Subcutaneous abdominal adipose tissue (tissue), 5 donors: Measurements from ENCODE around the gene CCSER1.

Experiments
- H3K27ac ChIP-seq: one replicate; pipeline ENCODE4 v1.7.0; 2013; ENCODE audit warnings: low read depth, mild to moderate bottlenecking, inconsistent platforms, low read length, moderate library complexity
- H3K27me3 ChIP-seq, 5 donors: one replicate each; pipeline ENCODE4 v1.7.0; 2013; ENCODE audit warnings: low read length in 5 of 5, inconsistent platforms in 1 of 5; ENCODE audit not compliant: control insufficient read depth in 5 of 5, insufficient read depth in 4 of 5
- H3K36me3 ChIP-seq, 5 donors: one replicate each; pipeline ENCODE4 v1.7.0; 2013; ENCODE audit warnings: low read length in 5 of 5; ENCODE audit not compliant: control insufficient read depth in 5 of 5, insufficient read depth in 5 of 5
- H3K4me1 ChIP-seq, 5 donors: one replicate each; pipeline ENCODE4 v1.7.0; 2013; ENCODE audit warnings: low read length in 5 of 5, mild to moderate bottlenecking in 3 of 5, moderate library complexity in 1 of 5; ENCODE audit not compliant: control insufficient read depth in 5 of 5, insufficient read depth in 5 of 5
- H3K4me3 ChIP-seq, 5 donors: one replicate each; pipeline ENCODE4 v1.7.0; 2013; ENCODE audit warnings: low read length in 5 of 5, low read depth in 1 of 5
- H3K9ac ChIP-seq, 5 donors: one replicate each; pipeline ENCODE4 v1.7.0; 2013; ENCODE audit warnings: low read length in 5 of 5, mild to moderate bottlenecking in 4 of 5, moderate library complexity in 3 of 5
- H3K9me3 ChIP-seq, 5 donors: one replicate each; pipeline ENCODE4 v1.7.0; 2013; ENCODE audit warnings: low read length in 5 of 5; ENCODE audit not compliant: control insufficient read depth in 5 of 5
- donor health status: healthy.
- donor health status: healthy.
- donor health status: healthy.
- donor health status: healthy.
- donor health status: healthy.

CCSER1 gene

GRCh38 chr4:90586799-90587198, 459.6 kb downstream of the CCSER1 start:
- H3K9me3 ChIP-seq, result peaks cover 0 to 3% (median 0%) of the 10 kb centered on the region in 5 donors
- H3K27ac ChIP-seq, result no peak overlapping the region
- no peaks in the 10 kb centered on the region for H3K36me3 ChIP-seq
- H3K27me3 ChIP-seq, result no peaks in the 10 kb centered on the region
- H3K4me1 ChIP-seq, result no peaks in the 10 kb centered on the region
- no peak overlapping the region for H3K9ac ChIP-seq
- H3K4me3 ChIP-seq, result no peak overlapping the region

- Histone ChIP-seq H3K9ac (no peak overlapping the region), H3K27ac (no peak overlapping the region), H3K27me3 (no peaks in the 10 kb centered on the region), H3K36me3 (no peaks in the 10 kb centered on the region), H3K4me1 (no peaks in the 10 kb centered on the region), H3K9me3 (peaks cover 0 to 5% (median 0%) of the 10 kb centered on the region in 5 donors), H3K4me3 (no peak overlapping the region)
These were observed 470.7 kb downstream of the CCSER1 start for GRCh38 chr4:90597927-90598326.

GRCh38 chr4:90598741-90599140, 471.5 kb downstream of the CCSER1 start:
- Histone ChIP-seq H3K9me3 (peaks cover 0 to 5% (median 0%) of the 10 kb centered on the region in 5 donors), H3K36me3 (no peaks in the 10 kb centered on the region), H3K9ac (no peak overlapping the region), H3K4me1 (no peaks in the 10 kb centered on the region), H3K27ac (no peak overlapping the region), H3K27me3 (no peaks in the 10 kb centered on the region), H3K4me3 (no peak overlapping the region)

GRCh38 chr4:90602726-90603125, 475.5 kb downstream of the CCSER1 start:
- Histone ChIP-seq H3K27me3 (no peaks in the 10 kb centered on the region), H3K9ac (no peak overlapping the region), H3K4me3 (no peak overlapping the region), H3K4me1 (no peaks in the 10 kb centered on the region), H3K36me3 (no peaks in the 10 kb centered on the region), H3K27ac (no peak overlapping the region), H3K9me3 (peaks cover 0 to 5% (median 0%) of the 10 kb centered on the region in 5 donors)

- Histone ChIP-seq H3K27me3 (no peaks in the 10 kb centered on the region), H3K36me3 (no peaks in the 10 kb centered on the region), H3K4me1 (no peaks in the 10 kb centered on the region), H3K9ac (no peak overlapping the region), H3K4me3 (no peak overlapping the region), H3K9me3 (peaks cover 0 to 5% (median 0%) of the 10 kb centered on the region in 5 donors), H3K27ac (no peak overlapping the region)
These were observed 476.3 kb downstream of the CCSER1 start for GRCh38 chr4:90603540-90603939.

- Histone ChIP-seq H3K27ac (no peak overlapping the region), H3K9me3 (no peaks in the 10 kb centered on the region), H3K4me1 (no peaks in the 10 kb centered on the region), H3K36me3 (no peaks in the 10 kb centered on the region), H3K4me3 (no peak overlapping the region), H3K27me3 (no peaks in the 10 kb centered on the region), H3K9ac (no peak overlapping the region)
These were observed 479.6 kb downstream of the CCSER1 start for GRCh38 chr4:90606781-90607180.

GRCh38 chr4:90614371-90614770, 487.2 kb downstream of the CCSER1 start:
- Histone ChIP-seq H3K4me1 (peaks cover 0 to 2% (median 0%) of the 10 kb centered on the region in 5 donors), H3K4me3 (no peak overlapping the region), H3K27me3 (no peaks in the 10 kb centered on the region), H3K27ac (no peak overlapping the region), H3K9ac (no peak overlapping the region), H3K9me3 (no peaks in the 10 kb centered on the region), H3K36me3 (no peaks in the 10 kb centered on the region)

GRCh38 chr4:90621080-90621479, 493.9 kb downstream of the CCSER1 start:
- no peaks in the 10 kb centered on the region for H3K36me3 ChIP-seq
- no peak overlapping the region for H3K9ac ChIP-seq
- H3K27me3 ChIP-seq, result no peaks in the 10 kb centered on the region
- no peak overlapping the region for H3K4me3 ChIP-seq
- no peak overlapping the region for H3K27ac ChIP-seq
- no peaks in the 10 kb centered on the region for H3K4me1 ChIP-seq
- H3K9me3 ChIP-seq, result no peaks in the 10 kb centered on the region

- no peaks in the 10 kb centered on the region for H3K9me3 ChIP-seq
- no peaks in the 10 kb centered on the region for H3K36me3 ChIP-seq
- H3K4me1 ChIP-seq, result no peaks in the 10 kb centered on the region
- no peak overlapping the region for H3K9ac ChIP-seq
- no peak overlapping the region for H3K27ac ChIP-seq
- no peaks in the 10 kb centered on the region for H3K27me3 ChIP-seq
- no peak overlapping the region for H3K4me3 ChIP-seq
These were observed 497.6 kb downstream of the CCSER1 start for GRCh38 chr4:90624781-90625180.

GRCh38 chr4:90641861-90642599, 514.8 kb downstream of the CCSER1 start:
- no peaks in the 10 kb centered on the region for H3K4me1 ChIP-seq
- no peaks in the 10 kb centered on the region for H3K27me3 ChIP-seq
- no peak overlapping the region for H3K27ac ChIP-seq
- H3K36me3 ChIP-seq, result no peaks in the 10 kb centered on the region
- H3K4me3 ChIP-seq, result no peak overlapping the region
- H3K9me3 ChIP-seq, result no peaks in the 10 kb centered on the region
- H3K9ac ChIP-seq, result no peak overlapping the region
